HG02623 (cell line): ENCODE results near the gene XAGE1B.
"Not testable (repeated sequence)": the region's sequence is repeated elsewhere in the genome, so short reads cannot be mapped to it uniquely, and the experiment has no call there.

Experiments used
- ATAC-seq: cut with Tn5 transposase; IDR thresholded peaks from one replicate; pipeline ENCODE4 v1.9.1; 2021; ENCODE audit warnings: moderate library complexity; ENCODE audit not compliant: unreplicated experiment

Gene XAGE1B, protein sequence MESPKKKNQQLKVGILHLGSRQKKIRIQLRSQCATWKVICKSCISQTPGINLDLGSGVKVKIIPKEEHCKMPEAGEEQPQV

DNA sequence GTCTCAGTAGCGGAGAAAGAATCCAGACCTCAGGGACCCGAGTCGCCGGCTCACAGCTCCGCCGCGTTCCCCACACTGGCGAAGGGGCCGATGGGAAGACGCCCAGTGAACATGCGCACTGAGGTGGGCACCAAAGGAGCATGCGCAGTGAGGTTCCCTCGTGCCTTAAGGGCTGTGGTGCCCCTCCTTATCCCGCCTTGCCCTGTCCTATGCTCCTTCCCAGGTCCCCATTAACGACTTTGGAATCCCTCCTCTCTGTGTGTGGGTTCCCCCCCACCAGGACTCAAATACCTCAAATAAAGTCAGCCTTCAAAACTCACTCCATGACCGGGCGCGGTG, at the start of gene XAGE1B:
Gene XAGE1B, minus strand, starts transcription at position 77 of the 339 bp plus-strand sequence. CDS start 1,536 bp downstream, outside the sequence.
- ATAC-seq, result not testable (repeated sequence)

DNA sequence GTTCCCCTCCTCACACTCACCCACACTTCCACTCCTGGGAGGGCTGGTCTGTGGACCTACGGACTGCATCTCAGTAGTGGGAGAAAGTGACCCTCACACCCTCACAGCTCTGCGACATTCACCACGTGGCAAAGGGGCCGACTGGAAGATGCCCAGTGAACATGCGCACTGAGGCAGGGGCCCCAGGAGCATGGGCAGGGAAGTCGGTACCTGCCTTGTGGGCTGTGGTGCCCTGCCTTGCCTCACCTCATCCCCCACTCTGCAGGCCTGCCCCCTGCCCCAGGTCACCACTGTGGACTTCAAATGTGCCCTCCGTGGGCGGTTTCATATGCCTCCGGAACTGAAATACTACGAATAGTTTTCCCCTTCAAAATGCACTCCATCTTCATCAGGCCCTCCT, 46.2 kb upstream of the XAGE1B start:
- ATAC-seq, result no peak

DNA sequence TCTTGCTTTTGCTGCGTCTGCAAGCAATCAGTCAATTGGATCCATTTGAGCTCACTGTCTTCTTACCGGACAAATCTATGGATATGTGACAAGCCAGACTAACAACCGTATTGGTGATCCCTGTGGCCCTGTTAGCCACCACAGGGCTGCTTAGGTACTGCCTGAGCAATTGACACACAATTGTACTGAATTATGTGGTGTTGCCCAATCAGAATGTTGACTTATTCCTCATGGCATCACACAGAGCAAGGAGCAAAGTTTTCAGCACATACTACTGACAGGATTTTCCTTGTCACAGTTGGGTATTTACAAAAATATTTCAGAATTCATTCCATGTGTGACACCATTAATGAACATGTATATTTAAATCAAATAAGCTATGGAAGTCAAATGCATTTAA, 41.3 kb upstream of the XAGE1B start:
- ATAC-seq, result no peak

DNA sequence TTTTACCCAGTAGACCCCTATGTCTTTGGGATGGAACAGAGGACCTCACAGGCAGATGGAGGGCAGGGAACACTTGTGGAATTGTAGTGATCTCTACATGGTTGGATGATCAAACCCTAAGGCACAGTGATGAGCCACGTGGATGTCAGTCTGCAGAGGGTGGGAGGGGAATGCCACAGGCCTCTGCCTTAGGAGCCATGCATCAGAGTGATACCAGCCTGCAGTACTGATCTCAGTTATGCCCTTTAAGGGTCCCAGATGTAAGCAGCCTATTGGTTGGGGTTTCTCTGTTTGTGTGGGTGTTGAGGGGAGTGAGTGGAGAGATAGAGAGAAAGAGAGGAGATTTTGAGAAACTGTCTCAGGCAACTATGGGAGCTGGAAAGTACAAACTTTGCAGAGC, 39.9 kb upstream of the XAGE1B start:
- no peak for ATAC-seq

DNA sequence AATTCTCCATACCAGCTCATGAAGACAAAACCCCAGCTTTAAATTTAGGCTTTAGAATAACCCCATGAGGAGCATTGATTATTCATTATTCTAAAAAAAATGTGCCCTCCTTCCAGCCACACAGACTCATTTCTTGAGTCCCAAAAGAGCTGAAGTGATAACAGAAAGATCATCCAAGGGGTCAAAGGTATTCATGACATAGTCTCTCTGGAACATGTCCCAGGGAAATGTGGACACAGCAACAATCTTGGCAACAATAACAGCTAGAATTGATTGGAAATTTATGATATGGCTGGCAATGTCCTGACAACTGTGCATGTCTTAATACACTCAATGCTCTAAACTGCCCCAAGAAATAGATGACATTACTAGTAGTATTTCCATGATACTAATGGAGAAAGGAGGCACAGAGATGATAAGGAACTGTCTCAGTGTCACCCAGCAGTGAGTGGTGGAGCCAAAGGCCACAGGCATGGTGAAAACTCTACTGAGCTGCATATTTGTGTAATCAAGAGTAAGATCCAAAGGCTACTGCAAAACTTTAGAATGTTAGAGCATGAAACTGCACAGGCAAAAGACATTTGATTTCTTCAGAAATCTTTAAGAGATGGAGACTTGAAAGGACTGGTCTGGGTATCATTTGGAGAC, 37.3 kb upstream of the XAGE1B start:
- ATAC-seq, result no peak

DNA sequence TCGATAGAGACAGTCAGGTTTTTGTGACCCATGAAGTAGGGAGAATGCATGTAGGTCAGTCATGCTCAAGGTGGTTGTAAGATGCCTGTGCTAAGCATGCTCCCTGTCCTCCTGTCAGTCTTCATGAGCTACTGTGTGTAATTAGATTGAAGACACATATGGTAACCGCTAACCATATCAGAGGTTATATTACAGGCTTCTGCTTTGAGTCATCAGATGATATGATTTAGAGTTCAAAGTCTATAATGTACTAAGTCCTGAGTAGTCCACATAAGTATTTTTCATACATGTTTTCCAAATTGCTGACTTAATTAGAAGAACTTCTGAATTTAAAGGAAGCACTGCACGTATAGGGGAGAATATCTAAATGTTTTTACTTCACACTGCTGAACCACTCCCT, 31.9 kb upstream of the XAGE1B start:
- not testable (repeated sequence) for ATAC-seq

DNA sequence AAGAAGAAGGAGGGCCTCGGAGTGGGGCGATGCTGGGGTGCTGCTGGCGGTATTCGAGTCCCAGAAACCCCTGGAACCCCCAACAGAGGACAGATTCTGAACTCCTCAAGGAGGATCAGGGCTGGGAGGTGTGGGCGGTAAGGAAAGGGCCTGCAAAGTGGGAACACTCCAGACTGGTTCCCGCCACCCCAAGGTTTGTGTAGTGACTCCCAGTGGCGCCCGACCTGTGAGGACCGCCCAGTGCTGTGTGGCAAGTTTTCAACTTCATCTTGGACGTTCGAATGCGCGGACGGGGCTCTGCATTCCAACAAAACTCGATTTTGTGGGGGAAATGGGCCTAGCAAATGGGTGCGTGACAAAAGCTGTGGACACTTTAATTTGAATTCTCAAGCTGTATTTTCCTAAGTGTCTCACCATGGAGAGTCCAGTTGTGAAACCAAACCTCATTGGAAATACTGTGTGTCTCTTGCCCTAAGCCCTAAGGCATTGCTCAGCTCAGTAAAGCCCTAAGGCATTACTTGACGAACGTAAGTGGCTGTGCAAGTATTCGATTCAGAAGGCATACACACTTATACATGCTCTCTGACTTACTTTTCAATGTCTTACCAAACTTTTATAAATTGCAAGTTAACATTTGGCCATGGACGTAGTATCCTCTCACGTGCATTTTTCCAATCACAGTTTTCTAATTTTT, 27.4 kb upstream of the XAGE1B start:
- no peak for ATAC-seq

DNA sequence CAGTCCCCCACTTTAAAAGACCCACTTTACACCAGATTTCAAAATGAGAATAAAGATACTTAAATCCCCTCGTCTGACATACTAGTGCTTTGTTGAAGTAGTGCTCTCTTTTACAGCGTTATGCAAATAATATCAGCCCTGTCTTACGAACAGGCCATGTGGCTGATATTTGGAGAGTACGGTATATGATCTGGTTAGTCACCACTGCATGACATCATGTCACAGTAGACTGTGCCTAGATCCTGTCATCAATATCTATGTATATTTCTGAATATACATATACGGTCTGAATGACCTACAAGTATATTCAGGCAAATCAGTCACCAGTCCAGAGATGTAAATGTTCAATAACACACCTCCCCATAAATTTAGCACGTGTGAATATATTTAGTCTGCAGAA, 25.4 kb upstream of the XAGE1B start:
- no peak for ATAC-seq

DNA sequence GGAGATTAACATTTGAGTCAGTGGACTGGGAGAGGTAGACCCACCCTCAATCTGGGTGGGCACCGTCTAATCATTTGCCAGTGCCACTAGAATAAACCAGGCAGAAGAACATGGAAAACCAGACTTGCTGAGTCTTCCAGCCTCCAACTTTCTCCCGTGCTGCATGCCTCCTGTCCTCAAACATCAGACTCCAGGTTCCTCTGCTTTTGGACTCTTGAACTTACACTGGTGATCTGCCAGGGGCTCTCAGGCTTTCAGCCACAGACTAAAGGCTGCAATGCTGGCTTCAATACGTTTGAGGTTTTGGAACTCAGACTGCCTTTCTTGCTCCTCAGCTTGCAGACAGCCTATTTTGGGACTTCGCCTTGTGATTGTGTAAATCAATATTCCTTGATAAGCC, 24.2 kb upstream of the XAGE1B start:
- ATAC-seq, result not testable (repeated sequence)

DNA sequence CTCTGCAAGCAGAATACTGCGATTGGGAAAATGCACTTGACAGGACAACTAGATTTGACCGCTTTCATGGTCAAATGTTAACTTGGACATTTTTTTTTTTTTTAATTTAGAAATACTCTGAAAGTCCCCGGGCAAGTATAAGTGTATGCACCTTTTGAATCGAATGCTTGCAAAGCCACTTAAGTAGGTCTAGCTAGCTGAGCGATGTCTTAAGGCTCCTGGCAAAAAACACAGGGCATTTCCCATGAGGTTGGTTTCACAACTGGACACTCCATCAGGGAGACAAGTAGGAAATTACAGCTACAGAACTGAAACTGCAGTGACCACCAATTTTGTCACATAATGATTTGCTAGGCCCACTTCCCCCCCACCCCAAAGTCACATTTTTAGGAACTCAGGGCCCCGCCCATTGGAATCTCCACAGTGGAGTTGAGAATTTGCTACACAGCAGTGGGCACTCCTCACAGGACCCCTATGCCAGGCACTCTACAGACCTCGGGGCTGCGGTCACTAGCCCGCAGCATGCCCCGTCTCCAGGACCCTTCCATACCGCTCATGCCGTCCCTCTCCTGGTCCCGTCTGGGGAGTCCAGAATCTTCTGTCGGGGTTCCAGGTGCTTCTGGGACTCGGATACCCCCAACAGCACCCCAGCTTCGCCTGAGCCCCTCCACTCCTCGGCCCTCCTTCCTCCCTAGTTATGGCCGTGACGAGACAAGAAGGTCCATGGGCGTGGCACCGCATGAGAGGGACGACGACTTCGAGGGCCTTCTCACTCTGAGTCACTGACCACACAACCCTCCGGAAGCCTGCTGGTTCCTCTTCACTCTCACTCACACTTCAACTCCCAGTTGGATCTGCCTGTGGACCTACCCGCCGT, 515 bp downstream of the XAGE1B start:
- ATAC-seq, result not testable (repeated sequence)

DNA sequence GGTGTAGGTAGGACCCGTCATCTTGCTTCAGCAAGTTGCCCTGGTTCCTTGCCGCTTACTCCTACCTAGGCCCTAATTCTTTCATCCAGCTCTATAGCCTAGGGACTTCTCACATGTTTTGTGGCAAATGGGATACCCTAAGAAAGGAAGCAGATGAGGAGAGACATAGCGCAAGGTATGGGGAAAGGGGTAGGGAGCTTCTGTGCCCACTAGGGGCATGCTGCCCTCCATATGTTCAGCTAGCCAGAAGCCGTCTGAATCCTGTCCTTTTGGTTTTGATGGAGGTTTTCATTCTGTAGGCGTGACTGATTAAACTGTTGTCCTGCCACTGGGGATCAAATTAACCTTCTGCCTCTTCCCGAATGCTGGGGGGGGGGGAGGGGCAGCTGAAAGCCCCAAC, 5.7 kb downstream of the XAGE1B start:
- not testable (repeated sequence) for ATAC-seq

DNA sequence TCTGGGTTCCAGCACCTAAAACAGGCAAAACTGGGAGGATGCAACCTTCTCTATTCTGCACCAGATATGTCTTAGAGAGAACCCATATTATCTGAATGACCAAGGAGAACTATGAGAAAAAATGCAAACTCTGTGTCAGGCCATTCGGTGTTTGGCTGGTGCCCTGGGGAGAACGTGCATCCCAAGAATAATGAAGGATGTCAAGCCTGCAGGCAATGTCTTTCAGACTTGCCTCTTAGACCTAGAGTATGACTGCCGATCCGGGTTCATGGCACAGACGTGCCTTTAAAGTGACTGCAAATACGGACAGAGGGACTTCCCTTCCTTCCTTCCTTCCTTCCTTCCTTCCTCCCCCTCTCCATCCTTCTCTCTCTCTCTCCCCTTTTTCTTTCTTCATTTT, 6.9 kb downstream of the XAGE1B start:
- no peak for ATAC-seq

DNA sequence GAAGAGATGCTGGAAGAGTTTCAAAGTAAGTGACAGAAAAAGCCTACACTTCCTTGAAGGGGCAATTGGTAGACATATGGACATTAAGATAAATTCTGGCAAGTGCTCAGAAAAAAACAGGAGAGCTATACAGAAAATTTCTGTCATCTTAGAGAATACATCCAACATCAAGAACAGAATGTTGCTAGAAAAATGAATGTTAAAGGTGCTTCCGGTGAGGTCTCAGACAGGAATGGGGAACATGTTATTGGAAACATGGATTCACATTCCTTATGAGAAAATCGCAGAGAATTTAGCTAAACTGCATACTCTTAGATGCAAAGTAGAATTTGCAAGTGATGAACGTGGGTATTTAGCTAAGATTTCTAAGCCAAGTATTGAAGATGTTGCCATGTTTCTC, 9.5 kb downstream of the XAGE1B start:
- no peak for ATAC-seq

DNA sequence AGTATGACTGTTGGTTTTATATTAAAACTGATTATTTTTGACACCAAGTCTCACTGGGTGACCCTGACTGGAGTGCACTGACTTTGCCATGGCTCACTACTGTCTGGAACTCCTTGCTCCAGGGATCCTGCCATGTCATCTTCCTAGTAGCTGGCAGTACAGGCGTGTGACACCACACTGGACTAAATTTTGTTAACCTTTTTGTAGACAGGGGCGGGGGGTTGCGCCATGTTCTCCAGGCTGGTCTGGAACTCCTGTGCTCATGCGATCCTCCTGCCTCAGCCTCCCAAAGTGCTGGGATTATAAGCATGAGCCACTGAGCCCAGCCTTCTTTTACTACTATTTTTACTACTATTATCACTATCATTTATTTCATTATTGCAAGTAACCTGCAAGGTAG, 12.3 kb downstream of the XAGE1B start:
- no peak for ATAC-seq

DNA sequence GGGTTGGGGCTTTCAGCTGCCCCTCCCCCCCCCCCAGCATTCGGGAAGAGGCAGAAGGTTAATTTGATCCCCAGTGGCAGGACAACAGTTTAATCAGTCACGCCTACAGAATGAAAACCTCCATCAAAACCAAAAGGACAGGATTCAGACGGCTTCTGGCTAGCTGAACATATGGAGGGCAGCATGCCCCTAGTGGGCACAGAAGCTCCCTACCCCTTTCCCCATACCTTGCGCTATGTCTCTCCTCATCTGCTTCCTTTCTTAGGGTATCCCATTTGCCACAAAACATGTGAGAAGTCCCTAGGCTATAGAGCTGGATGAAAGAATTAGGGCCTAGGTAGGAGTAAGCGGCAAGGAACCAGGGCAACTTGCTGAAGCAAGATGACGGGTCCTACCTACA, 15.5 kb downstream of the XAGE1B start:
- not testable (repeated sequence) for ATAC-seq

DNA sequence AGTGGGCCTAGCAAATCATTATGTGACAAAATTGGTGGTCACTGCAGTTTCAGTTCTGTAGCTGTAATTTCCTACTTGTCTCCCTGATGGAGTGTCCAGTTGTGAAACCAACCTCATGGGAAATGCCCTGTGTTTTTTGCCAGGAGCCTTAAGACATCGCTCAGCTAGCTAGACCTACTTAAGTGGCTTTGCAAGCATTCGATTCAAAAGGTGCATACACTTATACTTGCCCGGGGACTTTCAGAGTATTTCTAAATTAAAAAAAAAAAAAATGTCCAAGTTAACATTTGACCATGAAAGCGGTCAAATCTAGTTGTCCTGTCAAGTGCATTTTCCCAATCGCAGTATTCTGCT, 20.5 kb downstream of the XAGE1B start:
- ATAC-seq, result not testable (repeated sequence)

DNA sequence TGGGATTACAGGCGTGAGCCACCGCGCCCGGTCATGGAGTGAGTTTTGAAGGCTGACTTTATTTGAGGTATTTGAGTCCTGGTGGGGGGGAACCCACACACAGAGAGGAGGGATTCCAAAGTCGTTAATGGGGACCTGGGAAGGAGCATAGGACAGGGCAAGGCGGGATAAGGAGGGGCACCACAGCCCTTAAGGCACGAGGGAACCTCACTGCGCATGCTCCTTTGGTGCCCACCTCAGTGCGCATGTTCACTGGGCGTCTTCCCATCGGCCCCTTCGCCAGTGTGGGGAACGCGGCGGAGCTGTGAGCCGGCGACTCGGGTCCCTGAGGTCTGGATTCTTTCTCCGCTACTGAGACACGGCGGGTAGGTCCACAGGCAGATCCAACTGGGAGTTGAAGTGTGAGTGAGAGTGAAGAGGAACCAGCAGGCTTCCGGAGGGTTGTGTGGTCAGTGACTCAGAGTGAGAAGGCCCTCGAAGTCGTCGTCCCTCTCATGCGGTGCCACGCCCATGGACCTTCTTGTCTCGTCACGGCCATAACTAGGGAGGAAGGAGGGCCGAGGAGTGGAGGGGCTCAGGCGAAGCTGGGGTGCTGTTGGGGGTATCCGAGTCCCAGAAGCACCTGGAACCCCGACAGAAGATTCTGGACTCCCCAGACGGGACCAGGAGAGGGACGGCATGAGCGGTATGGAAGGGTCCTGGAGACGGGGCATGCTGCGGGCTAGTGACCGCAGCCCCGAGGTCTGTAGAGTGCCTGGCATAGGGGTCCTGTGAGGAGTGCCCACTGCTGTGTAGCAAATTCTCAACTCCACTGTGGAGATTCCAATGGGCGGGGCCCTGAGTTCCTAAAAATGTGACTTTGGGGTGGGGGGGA, 21.1 kb downstream of the XAGE1B start, which contains the start of gene XAGE1A:
Gene XAGE1A, plus strand, starts transcription at position 264 of the 874 bp plus-strand sequence. CDS start 1,554 bp downstream, outside the sequence.
- ATAC-seq, result not testable (repeated sequence)

DNA sequence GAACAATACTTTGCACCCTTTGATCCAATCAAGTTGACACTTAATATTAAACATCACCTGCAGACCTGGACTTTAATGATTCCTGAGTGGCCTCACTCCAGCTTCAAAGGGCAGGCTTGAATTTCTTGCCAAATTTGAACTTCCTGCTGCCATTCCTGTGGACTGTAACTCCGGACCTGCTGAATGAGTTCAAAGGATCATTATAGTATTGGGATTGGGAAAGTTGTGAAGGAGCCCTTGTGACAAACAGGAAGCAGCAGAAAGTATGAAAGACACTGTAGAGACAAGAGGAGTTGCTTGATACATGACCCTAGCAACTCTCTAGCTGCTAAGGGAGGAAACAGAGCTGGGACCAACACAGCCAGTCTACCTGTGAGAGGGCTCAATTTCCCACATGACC, 45.6 kb downstream of the XAGE1B start:
- ATAC-seq, result not testable (repeated sequence)
